ENCODE measurements around the gene MT3.

The MT3 gene

DNA sequence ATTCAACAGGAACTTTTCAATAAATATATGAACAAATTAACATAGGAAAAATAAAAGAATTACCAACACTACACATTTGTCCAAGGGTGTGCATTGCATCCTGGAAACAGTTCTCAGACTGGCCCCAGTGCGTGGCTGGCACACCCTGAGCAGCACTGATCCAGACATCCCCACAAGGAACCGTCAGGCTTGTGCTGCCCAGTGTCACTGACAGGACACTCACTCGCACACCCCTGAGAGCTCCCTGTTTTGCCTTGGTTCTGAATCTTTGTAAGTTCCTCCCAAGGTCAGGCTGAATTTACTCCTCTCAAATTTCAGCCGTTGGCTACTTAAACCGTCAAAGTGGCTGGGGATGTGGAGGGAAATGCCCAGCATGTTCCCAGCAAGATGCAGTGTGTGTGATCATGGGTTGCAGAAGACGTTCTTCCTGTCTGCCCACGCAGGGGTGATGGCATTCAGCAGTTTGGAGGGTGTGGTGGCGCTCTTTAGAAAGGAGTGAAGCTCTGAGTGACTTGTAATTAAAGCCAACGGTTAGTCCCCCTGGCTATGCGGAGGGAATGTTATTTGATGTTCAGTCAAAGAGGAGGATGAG, 20.8 kb downstream of the MT3 start:
- DNase-seq (ENCODE audit: low spot score): no peak
- TF ChIP-seq, protein P1, sequence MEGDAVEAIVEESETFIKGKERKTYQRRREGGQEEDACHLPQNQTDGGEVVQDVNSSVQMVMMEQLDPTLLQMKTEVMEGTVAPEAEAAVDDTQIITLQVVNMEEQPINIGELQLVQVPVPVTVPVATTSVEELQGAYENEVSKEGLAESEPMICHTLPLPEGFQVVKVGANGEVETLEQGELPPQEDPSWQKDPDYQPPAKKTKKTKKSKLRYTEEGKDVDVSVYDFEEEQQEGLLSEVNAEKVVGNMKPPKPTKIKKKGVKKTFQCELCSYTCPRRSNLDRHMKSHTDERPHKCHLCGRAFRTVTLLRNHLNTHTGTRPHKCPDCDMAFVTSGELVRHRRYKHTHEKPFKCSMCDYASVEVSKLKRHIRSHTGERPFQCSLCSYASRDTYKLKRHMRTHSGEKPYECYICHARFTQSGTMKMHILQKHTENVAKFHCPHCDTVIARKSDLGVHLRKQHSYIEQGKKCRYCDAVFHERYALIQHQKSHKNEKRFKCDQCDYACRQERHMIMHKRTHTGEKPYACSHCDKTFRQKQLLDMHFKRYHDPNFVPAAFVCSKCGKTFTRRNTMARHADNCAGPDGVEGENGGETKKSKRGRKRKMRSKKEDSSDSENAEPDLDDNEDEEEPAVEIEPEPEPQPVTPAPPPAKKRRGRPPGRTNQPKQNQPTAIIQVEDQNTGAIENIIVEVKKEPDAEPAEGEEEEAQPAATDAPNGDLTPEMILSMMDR (IDR thresholded peaks at IDR 0.05; ENCODE audit: extremely low read depth, missing control alignments): no peak

DNA sequence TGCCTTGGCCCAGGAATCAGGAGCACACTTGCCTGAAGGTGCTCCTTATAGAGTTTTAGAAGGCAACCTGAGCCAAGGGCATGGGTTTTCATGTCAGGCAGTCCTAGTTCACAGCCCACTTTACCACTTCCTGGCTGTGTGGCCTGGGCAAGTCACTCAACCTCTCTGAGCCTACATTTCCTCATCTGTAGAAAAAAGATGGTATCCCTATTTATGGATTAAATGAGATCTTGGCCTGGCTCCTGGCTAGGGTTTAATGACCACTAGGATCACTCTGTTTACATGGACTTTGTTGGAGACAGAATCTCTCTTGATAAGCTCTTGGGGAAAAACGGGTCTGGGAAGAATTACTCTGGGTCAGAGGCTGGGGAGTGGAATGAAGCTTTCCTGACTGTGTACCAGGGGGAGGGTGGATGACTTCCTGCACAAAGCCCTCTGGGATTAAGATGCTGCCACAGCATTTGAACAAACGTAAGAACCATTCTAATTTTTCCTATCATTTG, 21.3 kb downstream of the MT3 start:
- TF ChIP-seq, protein P1 (IDR thresholded peaks at IDR 0.05; ENCODE audit: extremely low read depth, missing control alignments): no peak
- DNase-seq (ENCODE audit: low spot score): no peak

DNA sequence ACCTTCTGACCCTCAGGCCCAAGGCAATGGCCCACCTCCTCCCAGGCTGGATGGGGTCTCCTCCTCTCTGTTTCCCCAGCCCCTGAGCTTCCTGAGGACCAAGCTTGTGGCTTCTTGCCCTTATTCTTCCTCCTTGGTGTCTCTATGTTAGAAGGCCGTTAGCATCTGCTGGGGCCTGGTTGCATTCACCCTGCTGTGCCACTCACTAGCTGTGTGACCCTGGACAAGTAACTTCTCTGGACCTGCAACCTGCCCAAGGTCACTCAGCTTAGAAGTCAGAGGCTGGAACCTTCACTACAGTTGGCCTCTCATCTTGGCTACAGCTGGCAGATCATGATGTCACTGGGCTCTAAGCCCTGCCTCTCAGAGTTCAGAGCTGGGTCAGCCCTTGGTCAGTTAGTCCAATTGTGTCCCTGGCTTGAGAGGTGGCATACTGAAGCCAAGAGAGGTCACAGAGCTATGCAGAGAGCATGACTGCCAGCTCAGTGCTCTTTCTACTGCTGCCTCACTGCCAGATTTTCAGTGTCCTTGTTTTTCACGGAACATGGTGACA, 22.0 kb downstream of the MT3 start:
- TF ChIP-seq, protein P1 (IDR thresholded peaks at IDR 0.05; ENCODE audit: extremely low read depth, missing control alignments): no peak
- no peak for DNase-seq (ENCODE audit: low spot score)

DNA sequence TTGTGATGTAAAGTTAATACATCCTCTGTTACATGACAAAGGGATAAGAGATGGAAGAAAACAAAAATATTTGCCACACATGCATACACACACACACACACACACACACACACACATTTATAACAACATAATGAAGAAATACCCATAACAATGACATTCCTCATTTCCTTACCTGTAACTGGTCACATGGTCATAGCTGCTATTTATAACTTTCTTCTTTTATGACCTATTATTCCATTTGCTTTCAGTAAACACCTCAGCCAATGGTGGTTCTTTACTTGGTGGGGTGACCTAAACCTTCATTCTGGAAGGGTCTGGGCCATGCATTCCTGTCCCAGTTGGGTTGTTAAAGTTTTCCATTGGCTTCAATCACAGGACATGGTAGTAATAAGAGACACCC, 24.4 kb downstream of the MT3 start:
- TF ChIP-seq, protein P1 (IDR thresholded peaks at IDR 0.05; ENCODE audit: extremely low read depth, missing control alignments): no peak
- DNase-seq (ENCODE audit: low spot score): no peak

DNA sequence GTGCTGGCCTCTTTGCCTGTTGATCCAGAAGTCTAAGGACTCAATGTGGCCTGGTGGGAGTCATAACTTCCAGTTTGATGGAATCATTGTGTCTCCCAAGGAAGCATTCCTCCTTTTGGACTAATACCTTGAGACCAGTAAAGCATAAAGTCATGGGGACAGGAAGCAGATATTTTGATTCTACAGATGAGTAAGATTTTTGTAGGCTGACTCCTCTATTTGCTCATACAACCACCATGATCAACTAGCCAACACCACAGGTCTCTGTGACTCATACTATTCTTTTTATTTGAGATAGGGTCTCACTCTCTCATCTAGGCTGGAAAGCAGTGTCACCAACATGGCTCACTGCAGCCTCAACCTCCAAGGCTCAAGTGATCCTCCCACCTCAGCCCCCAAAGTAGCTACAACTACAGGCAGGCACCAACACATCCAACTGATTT, 25.2 kb downstream of the MT3 start:
- no peak for DNase-seq (ENCODE audit: low spot score)
- TF ChIP-seq, protein P1 (IDR thresholded peaks at IDR 0.05; ENCODE audit: extremely low read depth, missing control alignments): no peak

DNA sequence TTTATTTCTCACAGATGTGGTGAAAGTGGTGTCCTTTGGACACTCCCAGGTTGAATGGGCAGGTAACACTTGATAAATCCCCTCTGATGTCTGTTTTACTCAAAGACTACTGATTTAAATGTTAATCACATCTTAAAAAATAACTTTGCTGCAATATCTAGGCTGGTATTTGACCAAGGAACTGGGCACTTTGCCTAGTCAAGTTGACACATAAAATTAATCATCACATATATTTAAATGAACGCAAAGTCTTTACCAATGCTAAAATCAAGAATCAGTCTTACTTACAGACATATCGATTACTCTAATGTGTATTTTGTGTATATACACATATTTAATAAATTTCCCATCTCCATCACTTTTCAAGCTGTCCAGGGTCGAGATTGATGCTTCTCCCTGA, 26.0 kb downstream of the MT3 start:
- no peak for DNase-seq (ENCODE audit: low spot score)
- TF ChIP-seq, protein P1 (IDR thresholded peaks at IDR 0.05; ENCODE audit: extremely low read depth, missing control alignments): no peak

DNA sequence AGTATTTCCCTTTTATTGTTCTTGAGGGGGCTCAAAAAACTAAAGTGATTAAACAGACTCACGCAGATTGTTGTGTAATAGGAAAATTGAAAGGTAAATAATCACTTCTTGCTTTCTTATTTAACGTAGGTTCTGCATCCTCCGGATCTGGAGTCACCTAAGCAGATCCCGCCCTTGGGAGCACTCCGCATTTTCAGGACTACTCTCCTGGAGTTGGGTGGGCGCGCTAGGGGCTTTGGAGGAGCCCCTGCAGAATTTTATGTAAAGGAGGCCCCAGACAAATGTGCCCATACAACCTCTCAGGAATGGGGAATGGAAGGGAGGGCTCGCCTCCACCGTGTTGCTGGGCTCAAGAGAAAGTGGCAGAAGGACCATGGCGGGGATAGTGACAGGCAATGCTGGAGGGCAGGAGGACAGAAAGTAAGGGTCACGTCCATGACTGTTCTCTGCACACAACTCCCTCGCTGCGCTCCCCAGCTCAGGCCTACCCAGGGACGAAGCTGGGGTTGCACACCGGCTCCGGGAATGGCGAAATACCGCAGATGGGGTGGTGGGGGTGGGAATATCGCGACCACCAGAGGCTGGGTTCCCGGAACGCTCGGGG, 27.4 kb downstream of the MT3 start:
- DNase-seq (ENCODE audit: low spot score): no peak
- TF ChIP-seq, protein P1 (IDR thresholded peaks at IDR 0.05; ENCODE audit: extremely low read depth, missing control alignments): no peak
